GM13977 (cell line): Measurements from ENCODE around the gene PRAF2.

Experiments used
- DNase-seq: peaks from one replicate; pipeline ENCODE4 v3.0.0; 2012; ENCODE audit warnings: low spot score
- in situ Hi-C: fragments of 300-500 bp; cut with MboI; formaldehyde crosslinking; loops from one replicate; pipeline ENCODE4 v1.12.0; 2022; ENCODE audit warnings: low sequenced_read_pairs, low pct_unique_long_range_greater_than_20kb, mixed read lengths, inconsistent platforms; ENCODE audit not compliant: unreplicated experiment
- TF ChIP-seq, protein P1 (sequence below): IDR thresholded peaks from 2 replicates; pipeline ENCODE4 v1.5.1; 2012; ENCODE audit warnings: mild to moderate bottlenecking, control low read depth; ENCODE audit not compliant: insufficient read depth; ENCODE audit errors: extremely low read depth, missing control alignments

Gene PRAF2

DNA sequence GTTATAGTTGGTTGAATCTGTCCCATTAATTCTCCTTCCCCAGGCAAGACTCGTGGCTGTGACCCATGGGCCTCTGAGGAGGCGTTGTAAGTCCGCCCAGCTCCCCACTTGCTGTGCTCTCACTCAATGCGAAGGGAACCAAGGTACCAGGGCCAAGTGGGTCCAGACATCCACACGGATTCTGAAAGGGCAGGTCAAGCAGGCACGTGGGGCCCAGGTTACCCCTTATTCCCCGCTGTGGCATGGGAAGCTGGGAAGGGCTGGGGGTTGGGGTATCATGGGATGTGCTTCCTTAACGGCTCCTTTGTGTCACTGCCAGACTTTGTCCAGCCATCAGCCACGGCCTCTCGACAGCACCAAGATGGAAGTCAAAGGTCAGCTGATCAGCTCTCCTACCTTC lies 11.9 kb downstream of the PRAF2 start:
- in situ Hi-C loops = no loop called here
- TF ChIP-seq, protein P1, sequence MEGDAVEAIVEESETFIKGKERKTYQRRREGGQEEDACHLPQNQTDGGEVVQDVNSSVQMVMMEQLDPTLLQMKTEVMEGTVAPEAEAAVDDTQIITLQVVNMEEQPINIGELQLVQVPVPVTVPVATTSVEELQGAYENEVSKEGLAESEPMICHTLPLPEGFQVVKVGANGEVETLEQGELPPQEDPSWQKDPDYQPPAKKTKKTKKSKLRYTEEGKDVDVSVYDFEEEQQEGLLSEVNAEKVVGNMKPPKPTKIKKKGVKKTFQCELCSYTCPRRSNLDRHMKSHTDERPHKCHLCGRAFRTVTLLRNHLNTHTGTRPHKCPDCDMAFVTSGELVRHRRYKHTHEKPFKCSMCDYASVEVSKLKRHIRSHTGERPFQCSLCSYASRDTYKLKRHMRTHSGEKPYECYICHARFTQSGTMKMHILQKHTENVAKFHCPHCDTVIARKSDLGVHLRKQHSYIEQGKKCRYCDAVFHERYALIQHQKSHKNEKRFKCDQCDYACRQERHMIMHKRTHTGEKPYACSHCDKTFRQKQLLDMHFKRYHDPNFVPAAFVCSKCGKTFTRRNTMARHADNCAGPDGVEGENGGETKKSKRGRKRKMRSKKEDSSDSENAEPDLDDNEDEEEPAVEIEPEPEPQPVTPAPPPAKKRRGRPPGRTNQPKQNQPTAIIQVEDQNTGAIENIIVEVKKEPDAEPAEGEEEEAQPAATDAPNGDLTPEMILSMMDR = no peak
- DNase-seq = no peak

DNA sequence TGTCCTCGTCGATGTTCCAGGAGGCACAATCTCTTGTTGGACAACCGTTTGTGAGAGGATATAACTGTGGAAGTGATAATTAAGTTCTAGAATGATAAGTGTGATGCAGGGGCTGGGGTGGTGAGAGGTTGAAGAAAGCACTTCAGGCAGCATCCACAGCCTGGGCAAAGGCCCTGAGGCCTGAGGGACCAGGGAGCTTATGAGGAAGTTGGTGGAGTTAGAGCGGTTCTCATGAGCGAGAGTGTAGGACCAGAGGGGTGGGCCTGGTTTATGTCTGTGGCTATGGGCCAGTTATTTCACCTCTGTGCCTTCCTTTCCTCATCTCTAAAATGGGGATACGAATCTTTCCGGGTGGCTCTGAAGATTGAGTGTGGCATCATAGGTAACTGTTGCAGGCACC lies 12.3 kb downstream of the PRAF2 start:
- no peak for DNase-seq
- in situ Hi-C loops = no loop called here
- TF ChIP-seq, protein P1 = no peak

DNA sequence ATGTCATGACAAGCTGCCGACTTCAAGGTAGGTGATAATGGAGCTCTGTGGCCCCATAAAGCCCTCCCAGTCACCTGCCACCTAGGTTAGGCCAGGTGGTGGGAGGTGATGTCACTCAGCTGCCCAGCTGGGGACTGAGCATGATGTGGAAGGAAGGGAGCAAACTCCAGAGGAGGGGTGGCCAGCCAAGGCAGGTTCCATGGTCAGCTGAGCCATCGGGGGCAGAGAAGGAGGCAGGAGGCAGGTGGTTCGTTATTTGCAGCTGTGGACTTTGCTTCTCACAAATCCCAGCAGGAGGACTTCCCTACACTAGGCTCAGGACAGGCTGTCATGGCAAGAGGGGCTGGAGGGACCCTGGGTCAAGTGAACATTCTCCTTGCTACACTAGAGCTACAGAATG lies 12.9 kb downstream of the PRAF2 start:
- DNase-seq = no peak
- TF ChIP-seq, protein P1 = no peak
- in situ Hi-C loops = no loop called here

DNA sequence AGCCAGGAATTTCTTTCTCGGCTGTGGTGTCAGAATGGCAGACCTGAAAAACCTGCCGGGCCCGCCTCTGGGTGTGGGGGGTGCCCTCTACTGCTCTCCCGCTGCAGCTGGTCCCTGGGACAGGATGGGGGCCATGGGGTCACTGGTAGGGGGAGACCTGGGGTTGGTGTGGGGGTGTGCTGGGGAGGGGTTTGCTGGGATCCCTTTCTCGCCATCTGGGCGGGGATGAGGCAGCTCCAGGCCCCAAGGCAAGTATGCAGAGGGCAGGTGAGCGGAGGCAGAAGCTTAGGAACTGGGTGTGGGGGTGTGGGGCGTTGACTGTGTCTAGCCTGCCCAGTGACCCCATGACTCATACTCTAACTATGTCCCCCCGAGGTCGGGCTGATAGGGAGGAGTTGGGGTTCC lies 14.1 kb downstream of the PRAF2 start:
- TF ChIP-seq, protein P1 = no peak
- in situ Hi-C loops = no loop called here
- no peak for DNase-seq

DNA sequence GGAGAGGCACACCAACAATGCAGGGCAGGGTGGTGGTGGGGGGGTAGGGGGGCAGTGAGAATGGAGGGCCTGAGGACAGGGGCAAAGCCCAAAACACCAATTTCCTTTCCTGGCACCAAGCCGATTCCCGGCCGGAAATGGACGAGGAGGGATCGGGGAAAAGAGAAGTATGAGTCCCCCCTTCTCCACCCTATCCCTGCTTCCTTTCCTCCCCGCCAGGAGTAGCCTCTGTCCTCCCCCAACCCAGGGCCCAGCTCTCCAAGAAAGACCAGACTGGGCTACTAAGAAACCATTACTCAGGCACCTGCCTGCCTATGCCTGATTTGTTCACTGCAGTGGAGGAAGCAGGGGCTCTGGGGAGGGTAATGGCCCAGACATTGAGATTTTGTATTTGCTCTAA lies 14.6 kb downstream of the PRAF2 start:
- TF ChIP-seq, protein P1 = no peak
- in situ Hi-C loops = no loop called here
- no peak for DNase-seq

DNA sequence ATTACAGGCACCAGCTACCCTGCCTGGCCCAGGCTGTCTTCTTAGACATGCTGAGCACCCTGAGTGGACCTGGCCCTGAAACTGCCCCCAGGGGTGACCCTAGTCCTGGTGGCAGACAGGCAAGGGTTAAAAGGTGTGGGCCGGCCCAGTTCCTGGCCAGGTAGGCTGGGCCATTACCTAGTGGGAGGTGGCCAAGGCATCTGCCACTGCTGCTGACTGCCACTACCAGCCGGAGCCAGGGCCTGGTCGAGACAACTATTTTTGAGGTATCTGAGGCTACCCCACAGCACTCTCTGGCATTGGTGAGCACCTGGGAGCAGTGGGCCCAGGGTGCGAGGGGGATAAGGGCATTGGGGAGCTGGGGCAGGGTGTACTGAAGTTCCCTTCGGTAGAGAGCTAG lies 15.0 kb downstream of the PRAF2 start, which contains the start of gene CCDC120:
CCDC120 (plus strand) TSS at position 206 of the 400 bp plus-strand sequence. CDS start 3,043 bp downstream, outside the sequence.
- TF ChIP-seq, protein P1 = no peak
- DNase-seq = no peak
- in situ Hi-C loops = no loop called here
